Neuronal stem cell (in vitro differentiated cells): ENCODE measurements around the gene PDIA5.

ENCODE experiments used
- DNase-seq: peaks from one replicate; pipeline ENCODE4 v3.0.0-alpha.2; 2013; ENCODE audit warnings: low spot score
- H2AFZ ChIP-seq: one replicate; pipeline ENCODE4 v1.6.1; 2013; ENCODE audit warnings: mild to moderate bottlenecking, low read length, inconsistent platforms
- H2AK5ac ChIP-seq: 2 replicates; pipeline ENCODE4 v1.6.1; 2013; ENCODE audit warnings: low read depth, mild to moderate bottlenecking, inconsistent platforms, low read length, moderate library complexity, mixed read lengths
- H2BK120ac ChIP-seq: 2 replicates; pipeline ENCODE4 v1.6.1; 2013; ENCODE audit warnings: low read depth, mild to moderate bottlenecking, inconsistent platforms, low read length, moderate library complexity, mixed read lengths
- H2BK12ac ChIP-seq: one replicate; pipeline ENCODE4 v1.6.1; 2013; ENCODE audit warnings: low read length, inconsistent platforms
- H2BK15ac ChIP-seq: 2 replicates; pipeline ENCODE4 v1.6.1; 2013; ENCODE audit warnings: mild to moderate bottlenecking, low read length, inconsistent platforms, mixed read lengths
- H2BK5ac ChIP-seq: one replicate; pipeline ENCODE4 v1.6.1; 2013; ENCODE audit warnings: inconsistent platforms, mild to moderate bottlenecking, low read length, moderate library complexity
- H3K14ac ChIP-seq: one replicate; pipeline ENCODE4 v1.6.1; 2013; ENCODE audit warnings: low read length, inconsistent platforms
- H3K18ac ChIP-seq: 2 replicates; pipeline ENCODE4 v1.6.1; 2013; ENCODE audit warnings: low read length, inconsistent platforms
- H3K23ac ChIP-seq: 2 replicates; pipeline ENCODE4 v1.6.1; 2013; ENCODE audit warnings: low read depth, mild to moderate bottlenecking, mixed read lengths, low read length, inconsistent platforms; ENCODE audit not compliant: poor library complexity
- H3K27ac ChIP-seq: replicated peaks from 3 replicates; pipeline ENCODE4 v1.5.1; 2013; ENCODE audit warnings: low read length, inconsistent platforms
- H3K27me3 ChIP-seq, 3 experiments: 2 replicates each; pipeline ENCODE4 v1.6.1; 2013; ENCODE audit warnings: low read length in 3 of 3, mild to moderate bottlenecking in 2 of 3, inconsistent platforms in 1 of 3, low read depth in 1 of 3, mixed read lengths in 1 of 3, moderate library complexity in 1 of 3; ENCODE audit not compliant: control insufficient read depth in 3 of 3, insufficient read depth in 3 of 3
- H3K36me3 ChIP-seq, 2 donors: replicated peaks in 1 of 2; 2 replicates each; pipeline ENCODE4 v1.6.1; 2013; ENCODE audit warnings: low read length in 2 of 2; ENCODE audit not compliant: control insufficient read depth in 2 of 2, insufficient read depth in 2 of 2
- H3K4ac ChIP-seq: 2 replicates; pipeline ENCODE4 v1.6.1; 2013; ENCODE audit warnings: inconsistent platforms, mild to moderate bottlenecking, low read length, moderate library complexity
- H3K4me1 ChIP-seq, 2 donors: 1 replicate in 1 of 2; 2 replicates in 1 of 2; pipeline ENCODE4 v1.6.1; 2013; ENCODE audit warnings: low read length in 2 of 2, low read depth in 1 of 2; ENCODE audit not compliant: control insufficient read depth in 2 of 2, insufficient read depth in 1 of 2
- H3K4me2 ChIP-seq: one replicate; pipeline ENCODE4 v1.6.1; 2013; ENCODE audit warnings: mild to moderate bottlenecking, low read length, inconsistent platforms; ENCODE audit not compliant: insufficient read depth, poor library complexity, severe bottlenecking
- H3K4me3 ChIP-seq, 2 donors: 2 replicates each; pipeline ENCODE4 v1.5.1; 2013; ENCODE audit warnings: low read length in 2 of 2, mild to moderate bottlenecking in 2 of 2, inconsistent platforms in 1 of 2, moderate library complexity in 1 of 2
- H3K79me1 ChIP-seq: one replicate; pipeline ENCODE4 v1.6.1; 2013; ENCODE audit warnings: low read depth, mild to moderate bottlenecking, inconsistent platforms, low read length, moderate library complexity
- H3K9ac ChIP-seq: one replicate; pipeline ENCODE4 v1.6.1; 2013; ENCODE audit warnings: mild to moderate bottlenecking, low read depth, low read length, inconsistent platforms; ENCODE audit not compliant: poor library complexity
- H3K9me3 ChIP-seq, 2 donors: replicated peaks in 1 of 2; 2 replicates each; pipeline versions ENCODE3 to v1.6.1; 2013; ENCODE audit warnings: low read length in 2 of 2, mild to moderate bottlenecking in 2 of 2, inconsistent platforms in 1 of 2, low read depth in 1 of 2, mixed read lengths in 1 of 2, moderate library complexity in 1 of 2; ENCODE audit not compliant: control insufficient read depth in 2 of 2, insufficient read depth in 1 of 2
- H4K8ac ChIP-seq: one replicate; pipeline ENCODE4 v1.6.1; 2013; ENCODE audit warnings: low read depth, mild to moderate bottlenecking, inconsistent platforms, low read length, moderate library complexity
- H4K91ac ChIP-seq: one replicate; pipeline ENCODE4 v1.6.1; 2013; ENCODE audit warnings: low read length, low read depth, mild to moderate bottlenecking, inconsistent platforms; ENCODE audit not compliant: poor library complexity
- WGBS, 2 donors: extraction: QIAGEN DNeasy Blood & Tissue Kit; methylation state at CpG; one replicate each; pipeline ENCODE4 v1.1.7; 2013; ENCODE audit warnings: missing lambda C conversion rate in 2 of 2, mixed read lengths in 1 of 2; ENCODE audit not compliant: insufficient read length in 2 of 2, insufficient replicate concordance in 1 of 2; ENCODE audit errors: extremely low coverage in 2 of 2; 5-methylcytosine and 5-hydroxymethylcytosine counted together

The PDIA5 gene

DNA sequence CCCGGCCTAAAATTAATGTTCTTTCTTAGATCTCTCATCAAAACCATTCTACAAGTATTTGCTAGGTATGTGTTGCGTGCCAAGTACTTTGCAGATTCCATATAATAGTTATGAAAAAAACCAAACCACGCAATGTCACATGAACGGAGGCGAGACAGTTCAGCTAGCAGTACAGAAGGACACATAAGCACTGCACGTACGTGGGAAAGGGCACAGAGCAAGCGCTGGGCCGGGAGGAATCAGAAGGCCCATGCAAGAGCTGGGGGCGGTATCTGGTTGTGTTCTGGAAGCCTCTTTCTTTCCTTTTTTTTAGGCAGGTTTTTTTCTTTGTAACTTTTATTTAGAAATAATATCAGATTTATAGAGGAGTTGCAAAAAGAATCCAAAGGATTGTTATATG is 11.3 kb downstream of the PDIA5 start:
- Histone ChIP-seq H3K4me1 (peaks cover 8 to 14% of the 10 kb centered on the region in 2 donors), H3K4ac (no peak overlapping the region), H3K18ac (no peak overlapping the region), H2AK5ac (no peak overlapping the region), H2AFZ (no peak overlapping the region), H2BK12ac (no peak overlapping the region), H4K8ac (no peak overlapping the region), H3K27me3 (no peaks in the 10 kb centered on the region), H2BK5ac (no peak overlapping the region), H3K36me3 (no peaks in the 10 kb centered on the region), H3K79me1 (no peaks in the 10 kb centered on the region), H3K14ac (no peak overlapping the region), H2BK15ac (no peak overlapping the region), H3K27ac (no peak overlapping the region), H4K91ac (no peak overlapping the region), H3K9ac (no peak overlapping the region), H3K23ac (no peak overlapping the region), H3K9me3 (no peaks in the 10 kb centered on the region), H3K4me3 (no peak overlapping the region), H2BK120ac (no peak overlapping the region), H3K4me2 (no peak overlapping the region)
- WGBS, 2 donors: no CpG with 5 or more reads among the region's 10 CpGs
- DNase-seq: no peak

DNA sequence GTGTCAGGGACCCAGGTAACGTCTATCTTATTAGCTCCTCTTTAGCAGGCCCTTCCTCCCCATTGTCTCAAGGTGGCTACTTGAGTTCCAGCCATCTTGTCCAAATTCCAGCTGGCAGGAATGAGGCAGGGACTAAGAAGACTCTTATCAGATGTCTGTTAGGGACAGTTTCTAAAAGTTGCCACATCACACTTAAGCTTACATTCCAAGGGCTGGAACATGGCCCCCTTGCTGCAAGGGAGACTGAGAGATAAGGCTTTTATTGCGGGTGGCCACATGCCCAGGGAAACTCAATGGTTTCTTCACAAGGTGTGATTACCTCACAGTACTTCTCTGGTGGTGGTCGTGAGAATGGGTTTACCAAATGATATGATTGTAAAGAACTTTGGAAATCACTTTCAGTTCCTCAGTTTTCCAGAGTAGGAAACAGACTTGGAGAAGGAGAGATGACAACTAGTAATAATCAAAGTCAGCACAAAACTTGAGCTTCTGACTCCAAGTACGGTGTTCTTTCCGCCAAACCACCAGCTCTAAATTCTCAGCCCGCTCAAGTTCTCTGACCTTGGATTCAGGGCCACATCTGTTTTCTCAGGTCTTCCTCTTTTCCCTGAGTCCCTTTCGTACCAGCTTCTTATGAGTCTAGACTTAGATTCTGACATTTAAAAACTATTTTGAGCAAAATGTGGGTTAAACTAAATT is 14.2 kb downstream of the PDIA5 start:
- Histone ChIP-seq H3K9me3 (no peaks in the 10 kb centered on the region), H2BK12ac (no peak overlapping the region), H2BK120ac (no peak overlapping the region), H3K27me3 (no peaks in the 10 kb centered on the region), H3K36me3 (no peaks in the 10 kb centered on the region), H2BK5ac (no peak overlapping the region), H4K8ac (no peak overlapping the region), H3K4me2 (no peak overlapping the region), H2AK5ac (no peak overlapping the region), H3K4me3 (no peak overlapping the region), H3K27ac (no peak overlapping the region), H2AFZ (no peak overlapping the region), H3K9ac (no peak overlapping the region), H3K4me1 (peaks cover 28 to 36% of the 10 kb centered on the region in 2 donors), H2BK15ac (no peak overlapping the region), H3K4ac (no peak overlapping the region), H3K18ac (no peak overlapping the region), H3K14ac (no peak overlapping the region), H3K23ac (no peak overlapping the region), H3K79me1 (no peaks in the 10 kb centered on the region), H4K91ac (no peak overlapping the region)
- DNase-seq: no peak
- WGBS, 2 donors: no CpG with 5 or more reads among the region's 7 CpGs

DNA sequence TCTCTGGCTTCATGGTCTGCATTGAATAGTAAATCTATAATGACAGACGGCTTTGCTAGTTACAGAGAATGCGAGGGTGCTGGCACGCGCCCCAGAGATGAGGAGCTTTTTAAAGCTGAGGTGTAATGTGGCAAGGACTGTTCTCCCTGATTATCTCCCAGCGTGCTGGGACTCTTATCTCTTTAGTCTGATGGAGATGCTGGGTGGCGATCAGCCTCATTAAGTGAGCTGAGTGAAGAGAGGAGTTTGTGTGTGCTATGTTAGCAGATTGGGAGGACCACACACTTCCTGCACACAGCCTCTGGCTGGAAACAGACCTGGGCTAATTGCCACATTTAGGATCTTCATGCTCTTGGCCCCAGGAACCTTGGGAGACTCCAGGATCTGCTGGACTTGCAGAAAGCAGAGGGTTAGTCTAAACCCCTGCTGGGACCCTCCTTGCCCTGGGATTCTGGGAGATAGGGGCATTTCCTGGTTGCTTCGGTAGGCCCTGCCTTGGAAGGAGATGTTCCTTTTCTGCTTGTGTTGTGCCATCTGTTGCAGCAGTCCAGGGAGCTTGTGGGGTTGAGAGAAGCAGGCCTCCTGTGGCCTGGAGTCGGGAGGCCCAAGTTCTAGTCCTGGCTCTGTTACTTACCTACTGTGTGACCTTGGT is 15.0 kb downstream of the PDIA5 start:
- Histone ChIP-seq H3K18ac (no peak overlapping the region), H4K91ac (no peak overlapping the region), H3K36me3 (no peaks in the 10 kb centered on the region), H3K4ac (no peak overlapping the region), H3K79me1 (no peaks in the 10 kb centered on the region), H2AFZ (no peak overlapping the region), H4K8ac (no peak overlapping the region), H2BK5ac (no peak overlapping the region), H3K27ac (no peak overlapping the region), H3K4me1 (peaks cover 28 to 36% of the 10 kb centered on the region in 2 donors), H3K23ac (no peak overlapping the region), H3K9me3 (no peaks in the 10 kb centered on the region), H2BK12ac (no peak overlapping the region), H2AK5ac (no peak overlapping the region), H3K9ac (no peak overlapping the region), H3K4me2 (no peak overlapping the region), H2BK120ac (no peak overlapping the region), H3K14ac (no peak overlapping the region), H2BK15ac (no peak overlapping the region), H3K27me3 (no peaks in the 10 kb centered on the region), H3K4me3 (no peak overlapping the region)
- no CpG with 5 or more reads among the region's 8 CpGs for WGBS, 2 donors
- no peak for DNase-seq

DNA sequence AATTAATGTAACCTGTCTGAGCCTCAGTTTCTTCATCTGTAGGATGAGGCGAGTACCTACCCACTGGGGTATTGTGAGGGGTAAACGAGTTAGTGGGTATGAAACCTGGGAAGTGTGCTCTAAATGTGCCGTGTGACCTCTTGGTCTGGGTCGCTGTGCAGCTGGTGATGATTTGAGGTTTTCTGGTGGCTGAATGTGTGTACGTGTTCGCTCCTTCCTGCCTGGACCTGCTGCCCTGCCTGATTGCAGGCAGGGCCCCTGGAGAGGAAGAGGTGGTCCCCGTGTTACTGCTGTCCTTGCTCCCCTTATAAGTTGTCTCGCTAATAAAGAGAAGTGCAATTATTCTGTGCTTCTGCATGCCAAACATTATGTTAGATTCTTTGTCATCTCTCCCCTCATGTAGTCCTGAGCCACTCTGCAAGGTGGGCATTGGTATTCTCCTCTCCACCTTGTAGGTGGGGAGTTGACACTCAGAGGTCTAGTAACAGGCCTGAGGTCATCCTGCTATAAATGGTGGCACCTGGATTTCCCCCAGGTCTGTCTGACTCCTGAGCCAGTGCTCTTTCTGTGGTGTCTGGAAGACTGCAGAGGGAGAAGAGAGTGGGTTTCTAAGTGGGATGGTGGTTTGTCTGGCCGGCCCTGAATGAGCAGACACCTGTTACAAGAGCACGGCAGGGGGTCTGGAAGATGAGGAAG is 15.7 kb downstream of the PDIA5 start:
- Histone ChIP-seq H4K8ac (no peak overlapping the region), H2BK12ac (no peak overlapping the region), H3K9ac (no peak overlapping the region), H3K14ac (no peak overlapping the region), H2AK5ac (peak overlapping the region; percentile 27), H2BK5ac (no peak overlapping the region), H3K9me3 (no peaks in the 10 kb centered on the region), H2AFZ (no peak overlapping the region), H3K23ac (no peak overlapping the region), H3K4ac (no peak overlapping the region), H3K27ac (no peak overlapping the region), H2BK15ac (no peak overlapping the region), H2BK120ac (no peak overlapping the region), H4K91ac (no peak overlapping the region), H3K4me1 (peaks cover 28 to 37% of the 10 kb centered on the region in 2 donors), H3K18ac (peak overlapping the region; percentile 78), H3K79me1 (no peaks in the 10 kb centered on the region), H3K27me3 (no peaks in the 10 kb centered on the region), H3K4me2 (no peak overlapping the region), H3K4me3 (no peak overlapping the region), H3K36me3 (no peaks in the 10 kb centered on the region)
- no peak for DNase-seq
- WGBS, 2 donors: no CpG with 5 or more reads among the region's 10 CpGs
